ENCODE data around the gene EID1.

Gene EID1

DNA sequence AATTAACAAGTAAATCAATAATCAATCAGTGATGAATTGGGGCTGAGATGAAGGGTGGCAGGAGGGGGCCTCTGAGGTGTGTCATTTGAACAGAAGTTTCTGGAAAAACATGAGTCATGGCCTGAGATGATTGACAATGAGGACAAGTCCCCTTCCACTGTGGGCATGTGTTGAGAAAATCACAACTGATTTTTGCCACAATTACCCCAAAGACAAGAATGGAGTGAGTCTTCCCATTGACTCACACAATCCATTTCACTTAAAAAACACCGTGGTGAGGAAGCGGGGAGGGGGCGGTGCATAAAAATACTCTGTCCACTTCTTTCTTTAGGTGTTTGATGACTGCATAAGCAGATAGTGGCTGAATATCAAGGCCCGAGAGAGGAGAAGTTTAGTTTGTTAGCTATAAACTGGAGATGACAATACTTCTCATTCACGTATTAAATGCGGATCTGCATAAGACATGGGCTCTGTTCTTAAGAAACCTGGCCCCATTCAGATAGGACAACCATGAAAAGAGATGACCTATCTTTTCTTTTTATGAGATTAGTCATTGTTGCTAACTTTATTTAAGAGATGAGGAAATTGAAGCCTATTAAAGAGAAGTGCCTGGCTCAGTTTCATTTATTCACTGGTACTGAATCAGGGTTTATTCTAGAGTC lies 51.1 kb downstream of the EID1 start:
- H3K27me3 ChIP-seq = no peaks in the 10 kb centered on the region
- no peak overlapping the region for H3K9ac ChIP-seq
- TF ChIP-seq Cebpa-rat (IDR thresholded peaks at IDR 0.05) = no peak
- H3K4me1 ChIP-seq = no peaks in the 10 kb centered on the region
- H3K4me2 ChIP-seq = no peak overlapping the region
- H3K27ac ChIP-seq = no peak overlapping the region
- H3K9me3 ChIP-seq = no peaks in the 10 kb centered on the region
- H3K36me3 ChIP-seq = no peaks in the 10 kb centered on the region
- no peak overlapping the region for H3K4me3 ChIP-seq
- H4K20me1 ChIP-seq = no peaks in the 10 kb centered on the region

DNA sequence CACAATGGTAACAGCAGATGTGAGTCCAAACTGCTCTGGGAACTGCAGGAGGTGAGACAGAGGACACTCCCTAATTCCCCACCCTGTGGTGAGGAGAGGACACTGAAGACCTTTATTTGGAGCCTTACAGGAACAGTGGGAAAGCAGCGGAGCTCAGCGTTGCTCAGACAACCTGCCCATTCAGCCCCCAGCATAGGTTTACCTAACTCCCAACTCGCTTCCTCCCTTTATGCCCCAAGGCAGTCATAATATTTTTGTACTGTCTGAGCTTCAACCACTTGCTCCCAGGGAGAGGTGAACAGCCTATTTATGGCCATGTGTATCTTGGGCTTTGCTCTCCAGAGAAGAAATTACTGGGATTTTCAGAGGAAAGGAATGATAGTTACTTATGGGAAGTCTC lies 51.7 kb downstream of the EID1 start:
- no peak overlapping the region for H3K4me2 ChIP-seq
- H3K4me3 ChIP-seq = no peak overlapping the region

More for the DNA sequence above, 51.7 kb downstream of the EID1 start:
- Histone ChIP-seq H3K4me1 (no peaks in the 10 kb centered on the region), H3K36me3 (no peaks in the 10 kb centered on the region), H3K9ac (no peak overlapping the region), H3K9me3 (no peaks in the 10 kb centered on the region), H3K27me3 (no peaks in the 10 kb centered on the region), H3K27ac (no peak overlapping the region), H4K20me1 (no peaks in the 10 kb centered on the region)
- TF ChIP-seq Cebpa-rat (IDR thresholded peaks at IDR 0.05) = no peak
